GM19193 (cell line): ENCODE measurements around the gene LRBA.

ENCODE experiments used
- POLR2A ChIP-seq: IDR thresholded peaks from 4 replicates; pipeline ENCODE4 v1.6.1; 2011; ENCODE audit not compliant: insufficient read depth, insufficient read length; ENCODE audit errors: extremely low read depth

LRBA gene

GRCh38 chr4:150714462-150715438 is 300.3 kb downstream of the LRBA start:
- TF ChIP-seq POLR2A = no peak

GRCh38 chr4:150713251-150713650 is 301.8 kb downstream of the LRBA start:
- TF ChIP-seq POLR2A = no peak

DNA sequence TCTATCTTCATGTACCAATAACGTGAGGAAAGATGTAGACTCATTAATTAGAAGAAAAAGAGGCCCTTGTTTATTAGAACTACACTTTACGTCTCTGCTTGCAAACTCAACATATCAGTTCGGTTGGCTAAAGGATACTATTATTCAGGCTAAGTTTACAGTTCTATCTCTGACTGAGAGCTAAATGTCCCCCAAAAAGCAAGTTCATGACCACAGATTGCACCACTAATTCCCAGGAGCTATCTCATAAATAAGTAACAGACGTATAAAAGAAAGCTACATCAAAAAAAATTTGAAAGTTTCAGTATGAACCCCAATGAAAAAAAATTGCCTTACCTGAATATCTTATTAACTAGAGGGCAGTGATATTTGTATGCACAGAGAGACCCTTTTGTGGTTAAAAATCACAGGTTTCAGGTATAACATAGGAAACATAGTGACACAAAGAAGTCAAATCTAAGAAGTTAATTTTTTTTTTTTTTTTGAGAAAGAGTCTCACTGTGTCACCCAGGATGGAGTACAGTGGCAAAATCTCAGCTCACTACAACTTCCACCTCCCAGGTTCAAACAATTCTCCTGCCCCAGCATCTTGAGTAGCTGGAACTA is 304.2 kb downstream of the LRBA start:
- TF ChIP-seq POLR2A = no peak

GRCh38 chr4:150708004-150708403 is 307.1 kb downstream of the LRBA start:
- TF ChIP-seq POLR2A = no peak

DNA sequence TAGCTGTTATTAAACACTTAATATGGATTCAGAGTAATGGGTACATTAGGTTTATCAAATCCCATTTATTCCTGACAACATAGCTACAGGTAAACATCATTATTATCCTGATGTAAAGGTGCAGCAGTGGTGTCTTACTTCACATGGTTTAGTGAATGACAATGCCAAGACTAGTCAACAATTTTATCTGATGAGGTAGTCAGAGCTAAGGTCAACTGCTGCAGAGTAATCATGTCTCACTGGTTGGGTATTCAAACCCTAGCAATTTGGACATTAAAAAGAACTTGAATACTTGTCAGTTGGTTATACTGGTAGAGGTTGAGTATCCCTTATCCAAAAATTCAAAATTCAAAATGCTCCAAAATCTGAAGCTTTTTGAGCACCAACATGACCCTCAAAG is 315.5 kb downstream of the LRBA start:
- TF ChIP-seq POLR2A = no peak

GRCh38 chr4:150695162-150695561 is 319.9 kb downstream of the LRBA start:
- no peak for TF ChIP-seq POLR2A

DNA sequence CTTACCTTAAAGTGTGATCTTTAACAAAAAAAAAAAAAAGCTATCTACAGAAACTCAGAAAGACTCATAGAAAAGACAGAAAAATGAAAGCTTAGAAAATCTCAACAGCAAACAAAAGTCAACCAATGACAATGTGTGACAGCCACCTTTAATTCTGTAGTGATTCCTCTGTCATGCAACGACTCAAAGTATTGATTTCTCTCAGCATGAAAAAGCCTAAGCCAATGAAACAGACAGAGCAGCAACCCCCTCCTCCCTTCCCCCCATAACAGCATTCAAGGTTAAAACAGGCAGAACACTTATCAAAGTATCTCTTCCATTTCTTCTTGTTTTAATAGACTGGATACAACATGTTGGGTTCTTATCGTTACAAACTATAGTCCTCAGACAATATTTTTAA is 320.6 kb downstream of the LRBA start:
- no peak for TF ChIP-seq POLR2A

GRCh38 chr4:150683775-150684350 is 331.2 kb downstream of the LRBA start:
- TF ChIP-seq POLR2A = no peak

DNA sequence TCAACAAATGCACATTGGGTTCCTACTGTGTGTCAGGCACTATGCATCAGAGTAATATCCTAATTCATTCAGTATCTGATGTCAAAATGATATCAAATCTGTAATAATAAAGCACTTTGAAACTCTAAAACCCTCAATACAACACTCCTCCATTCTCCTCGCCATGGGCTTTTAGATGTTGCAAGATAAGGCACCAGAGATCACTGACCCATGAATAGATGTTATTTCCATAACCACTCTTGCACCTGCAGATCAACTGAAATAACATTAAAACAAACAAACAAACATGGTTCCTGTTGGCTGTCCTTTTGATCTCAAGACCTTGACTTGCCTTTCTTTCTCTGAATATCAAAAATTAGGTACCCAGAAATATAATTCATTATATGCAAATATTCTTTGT is 333.0 kb downstream of the LRBA start:
- TF ChIP-seq POLR2A = no peak

DNA sequence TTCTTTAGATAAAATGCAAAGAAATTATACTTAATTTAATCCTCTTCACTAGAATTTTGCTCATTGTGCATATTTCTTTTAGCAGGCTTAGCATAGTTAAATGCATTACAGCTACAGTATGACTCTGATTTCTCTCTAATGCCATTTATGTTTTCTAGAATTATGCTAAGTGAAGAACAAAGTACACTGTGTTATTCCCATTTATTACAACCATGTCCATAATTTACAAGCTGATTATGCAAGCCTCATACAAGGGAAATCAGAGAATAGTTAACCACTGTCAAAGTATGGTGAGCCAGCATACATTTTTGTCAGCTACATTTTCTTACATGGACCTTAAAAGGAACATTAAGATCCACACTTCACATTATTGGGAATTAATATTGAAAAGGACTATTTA is 334.0 kb downstream of the LRBA start:
- TF ChIP-seq POLR2A = no peak

GRCh38 chr4:150680651-150681050 is 334.4 kb downstream of the LRBA start:
- no peak for TF ChIP-seq POLR2A

- TF ChIP-seq POLR2A = no peak
Measured at GRCh38 chr4:150679765-150680343, 335.2 kb downstream of the LRBA start.

- no peak for TF ChIP-seq POLR2A
Measured at GRCh38 chr4:150679018-150679764, 335.9 kb downstream of the LRBA start.

DNA sequence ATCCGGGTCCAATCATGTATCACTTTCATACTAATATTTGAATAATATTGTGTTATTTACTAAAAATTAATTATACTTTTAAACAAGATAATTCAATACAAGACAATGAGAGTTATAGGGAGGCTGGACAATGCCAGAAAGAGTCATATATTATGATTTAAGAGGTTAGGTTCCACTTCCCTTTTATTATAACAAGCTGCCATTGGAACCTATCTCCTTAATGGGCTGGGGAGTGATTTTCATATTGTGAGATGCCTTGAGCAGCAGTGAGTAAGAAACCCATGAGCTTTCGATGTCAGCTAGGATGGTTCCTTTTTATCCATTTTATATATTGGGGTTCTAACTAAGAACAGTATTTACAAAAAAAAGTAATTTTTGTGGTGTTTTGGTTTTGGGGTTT is 341.3 kb downstream of the LRBA start:
- no peak for TF ChIP-seq POLR2A

DNA sequence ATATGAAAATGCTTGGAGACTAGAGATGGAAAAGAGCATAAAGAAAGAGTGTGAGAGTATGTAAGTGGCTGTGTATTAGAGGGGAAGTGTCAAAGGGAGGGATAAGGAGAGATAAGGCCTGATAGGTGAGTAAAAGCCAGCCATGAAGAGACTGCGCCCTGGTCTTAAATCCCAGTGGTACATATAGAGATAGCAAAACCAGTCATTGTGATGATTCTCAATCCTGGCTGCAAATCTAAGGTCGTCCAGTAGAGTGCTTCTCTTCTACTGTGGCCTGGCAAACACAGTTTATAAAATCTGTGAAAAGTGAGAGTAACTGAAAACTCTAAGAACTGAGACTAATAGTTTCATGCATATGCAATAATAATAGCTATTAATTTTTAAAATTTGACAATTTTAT is 346.3 kb downstream of the LRBA start:
- TF ChIP-seq POLR2A = no peak
